HG03103 (cell line): ENCODE results near the gene PKP1.

ENCODE experiments used
- ATAC-seq: cut with Tn5 transposase; IDR thresholded peaks from one replicate; pipeline ENCODE4 v1.9.1; 2021; ENCODE audit warnings: low read depth; ENCODE audit not compliant: unreplicated experiment

The PKP1 gene

GRCh38 chr1:201361652-201362504, 78.6 kb downstream of the PKP1 start:
- ATAC-seq: no peak

GRCh38 chr1:201362906-201363305, 79.6 kb downstream of the PKP1 start:
- no peak for ATAC-seq

- no peak for ATAC-seq
Measured at GRCh38 chr1:201363467-201363866, 80.2 kb downstream of the PKP1 start.

- no peak for ATAC-seq
Measured at GRCh38 chr1:201364808-201365105, 81.5 kb downstream of the PKP1 start.

- no peak for ATAC-seq
Measured at GRCh38 chr1:201365251-201365650, 81.9 kb downstream of the PKP1 start.

- no peak for ATAC-seq
Measured at GRCh38 chr1:201366696-201367095, 83.4 kb downstream of the PKP1 start.

GRCh38 chr1:201369209-201369608, 85.9 kb downstream of the PKP1 start:
- ATAC-seq: no peak

- no peak for ATAC-seq
Measured at GRCh38 chr1:201370500-201370899, 87.2 kb downstream of the PKP1 start.

GRCh38 chr1:201371276-201371675, 88.0 kb downstream of the PKP1 start:
- no peak for ATAC-seq

- ATAC-seq: no peak
Measured at GRCh38 chr1:201371792-201372191, 88.5 kb downstream of the PKP1 start.

- ATAC-seq: no peak
Measured at GRCh38 chr1:201374364-201374763, 91.1 kb downstream of the PKP1 start.

GRCh38 chr1:201375169-201375568, 91.9 kb downstream of the PKP1 start:
- ATAC-seq: no peak

GRCh38 chr1:201376107-201376463, 92.8 kb downstream of the PKP1 start:
- ATAC-seq: no peak

GRCh38 chr1:201376464-201377374, 93.4 kb downstream of the PKP1 start:
- ATAC-seq: peak; percentile 51

GRCh38 chr1:201377611-201378092, 94.3 kb downstream of the PKP1 start, which contains the start of gene TNNT2:
TSS of gene TNNT2 (minus strand) at chr1:201377680. CDS start at chr1:201373254, 4,426 bp downstream.
- no peak for ATAC-seq

- ATAC-seq: no peak
Measured at GRCh38 chr1:201378804-201379203, 95.5 kb downstream of the PKP1 start.

- ATAC-seq: no peak
Measured at GRCh38 chr1:201379733-201380242, 96.5 kb downstream of the PKP1 start.

GRCh38 chr1:201381130-201381529, 97.8 kb downstream of the PKP1 start:
- ATAC-seq: no peak
